SK-N-SH treated with all-trans-retinoic acid at 6 μM for 48 hours (cell line): ENCODE results near the gene ABCA7.

Source experiments
- ARNTL ChIP-seq: fragments of 450-650 bp; formaldehyde crosslinking; IDR thresholded peaks from 2 replicates; pipeline ENCODE4 v1.5.0; 2020; ENCODE audit warnings: low read depth, mild to moderate bottlenecking, moderate library complexity, borderline replicate concordance
- ESRRG ChIP-seq: fragments of 250-450 bp; sonication (Bioruptor Pico); IDR thresholded peaks from 2 replicates; pipeline ENCODE4 v1.6.1; 2021; ENCODE audit warnings: mild to moderate bottlenecking
- GLIS3 ChIP-seq: fragments of 250-450 bp; sonication (Bioruptor Pico); IDR thresholded peaks from 2 replicates; pipeline ENCODE4 v1.5.0; 2020; ENCODE audit warnings: mild to moderate bottlenecking, moderate library complexity
- PPARA ChIP-seq: fragments of 250-450 bp; sonication (Bioruptor Pico); IDR thresholded peaks from 2 replicates; pipeline ENCODE4 v1.5.0; 2020; ENCODE audit warnings: mild to moderate bottlenecking, borderline replicate concordance
- RARB ChIP-seq: fragments of 250-450 bp; sonication (Bioruptor Pico); IDR thresholded peaks from 2 replicates; pipeline ENCODE4 v1.8.0; 2021; ENCODE audit warnings: mild to moderate bottlenecking, moderate library complexity
- TCF4 ChIP-seq: fragments of 250-450 bp; sonication (Bioruptor Pico); IDR thresholded peaks from 2 replicates; pipeline ENCODE4 v1.8.0; 2021; ENCODE audit warnings: mild to moderate bottlenecking, moderate library complexity, borderline replicate concordance
- ZNF565 ChIP-seq: fragments of 450-650 bp; formaldehyde crosslinking; conservative IDR thresholded peaks from 2 replicates; pipeline ENCODE4 v1.5.0; 2020; ENCODE audit warnings: low read depth, mild to moderate bottlenecking, moderate library complexity
- ZNF70 ChIP-seq: fragments of 450-650 bp; formaldehyde crosslinking; IDR thresholded peaks from 2 replicates; pipeline ENCODE4 v1.5.0; 2020; ENCODE audit warnings: mild to moderate bottlenecking, moderate library complexity
- TF ChIP-seq, protein P1 (sequence below): fragments of 250-450 bp; sonication (Bioruptor Pico); IDR thresholded peaks from 2 replicates; pipeline ENCODE4 v1.5.1; 2021; ENCODE audit warnings: mild to moderate bottlenecking, moderate library complexity
- TF ChIP-seq, protein P2 (sequence below): fragments of 250-450 bp; sonication (Bioruptor Pico); IDR thresholded peaks from 2 replicates; pipeline ENCODE4 v1.8.0; 2021; ENCODE audit warnings: low read depth, mild to moderate bottlenecking, moderate library complexity, borderline replicate concordance
- TF ChIP-seq, protein P3 (sequence below): fragments of 250-450 bp; sonication (Bioruptor Pico); IDR thresholded peaks from 2 replicates; pipeline ENCODE4 v1.8.0; 2020; ENCODE audit warnings: mild to moderate bottlenecking, moderate library complexity, borderline replicate concordance
- TF ChIP-seq, protein P4 (sequence below): fragments of 250-450 bp; sonication (Bioruptor Pico); IDR thresholded peaks from 2 replicates; pipeline ENCODE4 v1.5.1; 2020; ENCODE audit warnings: low read depth, mild to moderate bottlenecking, moderate library complexity

DNA sequence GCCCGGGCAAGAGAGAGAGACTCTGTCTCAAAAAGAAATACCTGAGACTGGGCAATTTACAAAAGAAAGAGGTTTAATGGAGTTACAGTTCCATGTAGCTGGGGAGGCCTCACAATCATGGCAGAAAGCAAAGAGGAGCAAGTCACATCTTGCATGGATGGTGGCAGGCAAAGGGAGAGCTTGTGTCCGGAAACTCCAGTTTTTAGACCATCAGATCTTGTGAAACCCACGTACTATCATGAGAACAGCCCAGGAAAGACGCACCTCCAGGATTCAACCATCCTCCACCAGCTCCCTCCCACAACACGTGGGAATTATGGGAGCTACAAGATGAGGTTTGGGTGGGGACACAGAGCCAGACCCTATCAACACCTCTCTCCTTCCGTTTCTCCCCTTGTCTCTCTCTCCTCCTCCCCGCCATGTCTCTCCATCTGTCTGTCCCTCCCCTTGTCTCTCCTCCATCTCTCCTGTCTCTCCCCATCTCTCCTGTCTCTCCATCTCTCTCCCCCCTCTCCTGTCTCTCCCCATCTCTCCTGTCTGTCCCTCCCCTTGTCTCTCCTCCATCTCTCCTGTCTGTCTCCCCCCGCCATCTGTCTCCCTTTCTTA is 45.2 kb downstream of the ABCA7 start:
- TF ChIP-seq ARNTL (CRISPR knock-in tag) (no peak), RARB (CRISPR knock-in tag) (no peak), ZNF70 (CRISPR knock-in tag) (no peak), PPARA (CRISPR knock-in tag) (no peak), GLIS3 (CRISPR knock-in tag) (no peak), ESRRG (CRISPR knock-in tag) (no peak), TCF4 (CRISPR knock-in tag) (no peak), ZNF565 (CRISPR knock-in tag) (no peak)
- TF ChIP-seq, protein P1, sequence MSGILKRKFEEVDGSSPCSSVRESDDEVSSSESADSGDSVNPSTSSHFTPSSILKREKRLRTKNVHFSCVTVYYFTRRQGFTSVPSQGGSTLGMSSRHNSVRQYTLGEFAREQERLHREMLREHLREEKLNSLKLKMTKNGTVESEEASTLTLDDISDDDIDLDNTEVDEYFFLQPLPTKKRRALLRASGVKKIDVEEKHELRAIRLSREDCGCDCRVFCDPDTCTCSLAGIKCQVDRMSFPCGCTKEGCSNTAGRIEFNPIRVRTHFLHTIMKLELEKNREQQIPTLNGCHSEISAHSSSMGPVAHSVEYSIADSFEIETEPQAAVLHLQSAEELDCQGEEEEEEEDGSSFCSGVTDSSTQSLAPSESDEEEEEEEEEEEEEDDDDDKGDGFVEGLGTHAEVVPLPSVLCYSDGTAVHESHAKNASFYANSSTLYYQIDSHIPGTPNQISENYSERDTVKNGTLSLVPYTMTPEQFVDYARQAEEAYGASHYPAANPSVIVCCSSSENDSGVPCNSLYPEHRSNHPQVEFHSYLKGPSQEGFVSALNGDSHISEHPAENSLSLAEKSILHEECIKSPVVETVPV: no peak
- TF ChIP-seq, protein P2, sequence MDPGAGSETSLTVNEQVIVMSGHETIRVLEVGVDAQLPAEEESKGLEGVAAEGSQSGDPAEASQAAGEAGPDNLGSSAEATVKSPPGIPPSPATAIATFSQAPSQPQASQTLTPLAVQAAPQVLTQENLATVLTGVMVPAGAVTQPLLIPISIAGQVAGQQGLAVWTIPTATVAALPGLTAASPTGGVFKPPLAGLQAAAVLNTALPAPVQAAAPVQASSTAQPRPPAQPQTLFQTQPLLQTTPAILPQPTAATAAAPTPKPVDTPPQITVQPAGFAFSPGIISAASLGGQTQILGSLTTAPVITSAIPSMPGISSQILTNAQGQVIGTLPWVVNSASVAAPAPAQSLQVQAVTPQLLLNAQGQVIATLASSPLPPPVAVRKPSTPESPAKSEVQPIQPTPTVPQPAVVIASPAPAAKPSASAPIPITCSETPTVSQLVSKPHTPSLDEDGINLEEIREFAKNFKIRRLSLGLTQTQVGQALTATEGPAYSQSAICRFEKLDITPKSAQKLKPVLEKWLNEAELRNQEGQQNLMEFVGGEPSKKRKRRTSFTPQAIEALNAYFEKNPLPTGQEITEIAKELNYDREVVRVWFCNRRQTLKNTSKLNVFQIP: no peak
- TF ChIP-seq, protein P3, sequence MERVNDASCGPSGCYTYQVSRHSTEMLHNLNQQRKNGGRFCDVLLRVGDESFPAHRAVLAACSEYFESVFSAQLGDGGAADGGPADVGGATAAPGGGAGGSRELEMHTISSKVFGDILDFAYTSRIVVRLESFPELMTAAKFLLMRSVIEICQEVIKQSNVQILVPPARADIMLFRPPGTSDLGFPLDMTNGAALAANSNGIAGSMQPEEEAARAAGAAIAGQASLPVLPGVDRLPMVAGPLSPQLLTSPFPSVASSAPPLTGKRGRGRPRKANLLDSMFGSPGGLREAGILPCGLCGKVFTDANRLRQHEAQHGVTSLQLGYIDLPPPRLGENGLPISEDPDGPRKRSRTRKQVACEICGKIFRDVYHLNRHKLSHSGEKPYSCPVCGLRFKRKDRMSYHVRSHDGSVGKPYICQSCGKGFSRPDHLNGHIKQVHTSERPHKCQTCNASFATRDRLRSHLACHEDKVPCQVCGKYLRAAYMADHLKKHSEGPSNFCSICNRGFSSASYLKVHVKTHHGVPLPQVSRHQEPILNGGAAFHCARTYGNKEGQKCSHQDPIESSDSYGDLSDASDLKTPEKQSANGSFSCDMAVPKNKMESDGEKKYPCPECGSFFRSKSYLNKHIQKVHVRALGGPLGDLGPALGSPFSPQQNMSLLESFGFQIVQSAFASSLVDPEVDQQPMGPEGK (CRISPR knock-in tag): no peak
- TF ChIP-seq, protein P4, sequence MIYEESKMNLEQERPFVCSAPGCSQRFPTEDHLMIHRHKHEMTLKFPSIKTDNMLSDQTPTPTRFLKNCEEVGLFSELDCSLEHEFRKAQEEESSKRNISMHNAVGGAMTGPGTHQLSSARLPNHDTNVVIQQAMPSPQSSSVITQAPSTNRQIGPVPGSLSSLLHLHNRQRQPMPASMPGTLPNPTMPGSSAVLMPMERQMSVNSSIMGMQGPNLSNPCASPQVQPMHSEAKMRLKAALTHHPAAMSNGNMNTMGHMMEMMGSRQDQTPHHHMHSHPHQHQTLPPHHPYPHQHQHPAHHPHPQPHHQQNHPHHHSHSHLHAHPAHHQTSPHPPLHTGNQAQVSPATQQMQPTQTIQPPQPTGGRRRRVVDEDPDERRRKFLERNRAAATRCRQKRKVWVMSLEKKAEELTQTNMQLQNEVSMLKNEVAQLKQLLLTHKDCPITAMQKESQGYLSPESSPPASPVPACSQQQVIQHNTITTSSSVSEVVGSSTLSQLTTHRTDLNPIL (CRISPR knock-in tag): no peak
